Peyer's patch (tissue), 4 donors: ENCODE results near the gene HDAC4. TPM values are rescaled to one million over a fixed set of nuclear protein-coding genes. Genes with fewer than 3 reads are reported as not detected.

Source experiments
- DNase-seq, 3 donors: peaks; one replicate each; pipeline ENCODE4 v3.0.0-alpha.2; 2017 to 2019
- H3K27ac ChIP-seq, 4 donors: fragments of 200-600 bp; sonication (generic); one replicate each; pipeline ENCODE4 v1.5.1; 2016 to 2019
- H3K27me3 ChIP-seq, 2 donors: fragments of 200-600 bp; sonication (generic); one replicate each; pipeline ENCODE4 v1.5.1; 2019
- H3K36me3 ChIP-seq, 3 donors: fragments of 200-600 bp; sonication (generic); one replicate each; pipeline ENCODE4 v1.5.1; 2016 to 2019
- H3K4me1 ChIP-seq, 4 donors: fragments of 200-600 bp; sonication (generic); one replicate each; pipeline ENCODE4 v1.5.1; 2016 to 2019
- H3K4me3 ChIP-seq, 4 donors: fragments of 200-600 bp; sonication (generic); 1 replicate in 3 of 4; 2 replicates in 1 of 4; pipeline ENCODE4 v1.5.1; 2016 to 2019; ENCODE audit warnings: mild to moderate bottlenecking in 1 of 4
- H3K9me3 ChIP-seq, 4 donors: fragments of 200-600 bp; sonication (generic); one replicate each; pipeline ENCODE4 v1.5.1; 2016 to 2019; ENCODE audit warnings: mild to moderate bottlenecking in 1 of 4
- CTCF ChIP-seq, 6 experiments: fragments of 450-650 bp in 4 of 6; fragments of 200-600 bp in 2 of 6; sonication (generic) in 1 of 6; IDR thresholded peaks; one replicate each; pipeline ENCODE4 v1.5.1; 2017 to 2019; ENCODE audit warnings: antibody characterized with exemption in 6 of 6, mild to moderate bottlenecking in 3 of 6, moderate library complexity in 1 of 6
- POLR2A ChIP-seq, 2 donors: fragments of 450-650 bp; IDR thresholded peaks; one replicate each; pipeline ENCODE4 v1.5.1; 2017; ENCODE audit warnings: antibody characterized with exemption in 2 of 2, mild to moderate bottlenecking in 2 of 2, moderate library complexity in 2 of 2
- total RNA-seq, 4 donors: library from RNA; depleted of rRNA; stranded (reverse); fragments of >200 nt; gene quantifications; one replicate each; pipeline ENCODE4 v1.1.0, GENCODE V29; 2016

HDAC4 gene
- total RNA-seq, 4 donors from 2014 or later: 28.9 to 198 (median 102) TPM

- Histone ChIP-seq H3K27me3 (no peaks in the 10 kb centered on the region), H3K36me3 (peaks cover 0 to 48% (median 0%) of the 10 kb centered on the region in 3 donors), H3K9me3 (no peaks in the 10 kb centered on the region), H3K4me1 (no peaks in the 10 kb centered on the region), H3K27ac (no peak overlapping the region), H3K4me3 (no peak overlapping the region)
- no peak for DNase-seq
- TF ChIP-seq POLR2A (IDR thresholded peaks at IDR 0.05) (no peak), CTCF (IDR thresholded peaks at IDR 0.05) (no peak)
These were observed 338.8 kb downstream of the HDAC4 start for GRCh38 chr2:239061824-239062570.

DNA sequence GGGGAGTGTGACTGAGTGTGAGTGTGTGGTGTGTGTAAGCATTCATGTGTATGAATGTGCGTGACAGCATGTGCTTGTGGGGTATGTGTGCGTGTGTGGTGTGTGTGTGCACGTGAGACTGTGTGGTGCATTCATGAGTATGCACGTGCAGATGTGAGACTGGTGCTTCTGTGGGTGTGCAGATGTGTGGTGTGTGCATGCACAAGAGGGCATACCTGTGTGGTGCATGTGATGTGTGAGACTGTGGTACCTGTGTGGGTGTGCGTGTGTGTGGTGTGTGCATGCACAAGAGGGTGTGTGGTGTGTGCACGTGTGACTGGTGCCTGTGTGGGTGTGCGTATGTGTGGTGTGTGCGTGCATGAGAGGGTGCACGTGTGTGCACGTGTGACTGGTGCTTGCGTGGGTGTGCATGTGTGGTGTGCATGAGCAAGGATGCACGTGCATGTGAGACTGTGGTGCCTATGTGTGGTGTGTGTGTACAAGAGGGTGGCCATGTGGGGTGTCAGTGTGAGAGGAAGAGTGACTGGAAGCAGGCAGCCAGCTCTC, 339.6 kb downstream of the HDAC4 start:
- Histone ChIP-seq H3K27me3 (no peaks in the 10 kb centered on the region), H3K4me1 (no peaks in the 10 kb centered on the region), H3K36me3 (peaks cover 0 to 45% (median 0%) of the 10 kb centered on the region in 3 donors), H3K9me3 (no peaks in the 10 kb centered on the region), H3K4me3 (no peak overlapping the region), H3K27ac (no peak overlapping the region)
- TF ChIP-seq POLR2A (IDR thresholded peaks at IDR 0.05): no peak
- no peak for TF ChIP-seq CTCF (IDR thresholded peaks at IDR 0.05)
- no peak for DNase-seq

DNA sequence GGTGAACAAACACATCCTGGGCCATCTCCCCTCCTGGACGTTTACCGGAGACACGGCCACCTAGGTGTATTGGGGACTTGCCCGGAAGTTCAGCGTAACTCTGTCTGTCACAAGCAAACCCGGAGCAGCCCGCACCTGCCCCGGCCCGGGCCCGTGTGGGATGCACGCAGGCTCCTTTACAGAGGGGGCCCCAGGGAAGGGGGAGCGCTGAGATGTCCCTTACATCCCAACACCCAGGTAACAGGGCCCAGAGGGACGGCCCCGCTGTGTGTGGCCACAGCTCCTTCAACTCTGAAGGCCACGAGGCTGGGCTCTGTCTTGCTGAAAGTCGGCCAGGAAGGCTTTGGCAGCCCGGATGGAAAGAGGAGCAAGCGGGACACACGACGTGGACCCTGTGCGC, 340.1 kb downstream of the HDAC4 start:
- H3K9me3 ChIP-seq: no peaks in the 10 kb centered on the region
- no peak for TF ChIP-seq POLR2A (IDR thresholded peaks at IDR 0.05)
- no peak for TF ChIP-seq CTCF (IDR thresholded peaks at IDR 0.05)
- DNase-seq: no peak
- H3K27ac ChIP-seq: no peak overlapping the region
- H3K4me1 ChIP-seq: no peaks in the 10 kb centered on the region
- peaks cover 0 to 42% (median 0%) of the 10 kb centered on the region in 3 donors for H3K36me3 ChIP-seq
- H3K4me3 ChIP-seq: no peak overlapping the region
- no peaks in the 10 kb centered on the region for H3K27me3 ChIP-seq

DNA sequence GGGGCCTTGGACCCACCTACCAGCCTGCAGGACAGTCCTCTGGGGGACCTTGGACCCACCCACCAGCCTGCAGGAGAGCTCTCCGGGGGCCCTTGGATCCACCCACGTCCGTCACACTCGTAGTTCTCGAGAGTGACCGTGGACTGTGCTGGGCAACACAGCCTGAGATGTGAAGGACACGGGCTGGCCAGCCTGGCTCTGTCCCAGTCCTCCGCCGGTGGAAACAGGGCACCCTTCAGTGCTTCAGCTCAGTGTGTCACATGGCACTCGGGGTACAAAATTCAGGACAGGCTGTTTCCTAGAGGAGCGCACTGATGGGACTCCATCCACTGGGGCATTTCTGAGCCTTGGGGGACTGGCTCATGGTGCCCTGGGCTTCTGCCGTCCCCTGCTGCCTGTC, 341.0 kb downstream of the HDAC4 start:
- Histone ChIP-seq H3K4me3 (no peak overlapping the region), H3K27ac (no peak overlapping the region), H3K36me3 (peaks cover 0 to 35% (median 0%) of the 10 kb centered on the region in 3 donors), H3K9me3 (no peaks in the 10 kb centered on the region), H3K4me1 (no peaks in the 10 kb centered on the region), H3K27me3 (no peaks in the 10 kb centered on the region)
- DNase-seq: no peak
- TF ChIP-seq POLR2A (IDR thresholded peaks at IDR 0.05): no peak

- TF ChIP-seq CTCF (IDR thresholded peaks at IDR 0.05) (no peak), POLR2A (IDR thresholded peaks at IDR 0.05) (no peak)
These were observed 342.1 kb downstream of the HDAC4 start for GRCh38 chr2:239058766-239059165.

DNA sequence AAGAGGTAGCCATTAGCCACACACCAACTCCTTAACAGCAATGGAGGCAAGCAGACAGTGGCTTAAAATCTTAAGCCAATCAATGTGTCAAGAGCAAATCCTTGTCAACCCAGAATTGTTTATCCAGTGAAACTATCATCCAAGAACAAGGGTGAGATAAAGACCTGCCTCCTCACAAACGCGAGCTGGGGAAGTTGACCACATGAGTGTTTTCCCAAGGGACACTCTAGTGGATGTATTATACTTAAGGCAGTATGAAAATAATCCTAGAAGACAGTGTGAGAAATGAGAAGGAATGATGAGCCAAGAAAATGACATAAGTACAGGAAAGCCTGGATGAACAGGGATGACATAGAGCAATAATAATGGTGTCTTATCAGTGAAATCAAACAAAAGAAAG, 343.3 kb downstream of the HDAC4 start:
- Histone ChIP-seq H3K9me3 (no peaks in the 10 kb centered on the region), H3K4me3 (no peak overlapping the region), H3K27ac (no peak overlapping the region), H3K4me1 (no peaks in the 10 kb centered on the region), H3K27me3 (no peaks in the 10 kb centered on the region), H3K36me3 (peaks cover 0 to 44% (median 0%) of the 10 kb centered on the region in 3 donors)
- TF ChIP-seq CTCF (IDR thresholded peaks at IDR 0.05) (no peak), POLR2A (IDR thresholded peaks at IDR 0.05) (no peak)
- no peak for DNase-seq

More at GRCh38 chr2:239058766-239059165, 342.1 kb downstream of the HDAC4 start:
- Histone ChIP-seq H3K27me3 (no peaks in the 10 kb centered on the region), H3K4me1 (no peaks in the 10 kb centered on the region), H3K4me3 (no peak overlapping the region), H3K9me3 (no peaks in the 10 kb centered on the region), H3K27ac (no peak overlapping the region), H3K36me3 (peaks cover 0 to 35% (median 0%) of the 10 kb centered on the region in 3 donors)
- no peak for DNase-seq
